ENCODE results near the gene CDKN2AIPNL. TPM values are rescaled to one million over a fixed set of nuclear protein-coding genes. Genes with fewer than 3 reads are reported as not detected.

The CDKN2AIPNL gene
- total and polyA plus RNA-seq, 2 of the 13 experiments (the other 11 are each of a cell fraction or from before 2014, with no cell fraction given) = 17.4 to 46.5 TPM

DNA sequence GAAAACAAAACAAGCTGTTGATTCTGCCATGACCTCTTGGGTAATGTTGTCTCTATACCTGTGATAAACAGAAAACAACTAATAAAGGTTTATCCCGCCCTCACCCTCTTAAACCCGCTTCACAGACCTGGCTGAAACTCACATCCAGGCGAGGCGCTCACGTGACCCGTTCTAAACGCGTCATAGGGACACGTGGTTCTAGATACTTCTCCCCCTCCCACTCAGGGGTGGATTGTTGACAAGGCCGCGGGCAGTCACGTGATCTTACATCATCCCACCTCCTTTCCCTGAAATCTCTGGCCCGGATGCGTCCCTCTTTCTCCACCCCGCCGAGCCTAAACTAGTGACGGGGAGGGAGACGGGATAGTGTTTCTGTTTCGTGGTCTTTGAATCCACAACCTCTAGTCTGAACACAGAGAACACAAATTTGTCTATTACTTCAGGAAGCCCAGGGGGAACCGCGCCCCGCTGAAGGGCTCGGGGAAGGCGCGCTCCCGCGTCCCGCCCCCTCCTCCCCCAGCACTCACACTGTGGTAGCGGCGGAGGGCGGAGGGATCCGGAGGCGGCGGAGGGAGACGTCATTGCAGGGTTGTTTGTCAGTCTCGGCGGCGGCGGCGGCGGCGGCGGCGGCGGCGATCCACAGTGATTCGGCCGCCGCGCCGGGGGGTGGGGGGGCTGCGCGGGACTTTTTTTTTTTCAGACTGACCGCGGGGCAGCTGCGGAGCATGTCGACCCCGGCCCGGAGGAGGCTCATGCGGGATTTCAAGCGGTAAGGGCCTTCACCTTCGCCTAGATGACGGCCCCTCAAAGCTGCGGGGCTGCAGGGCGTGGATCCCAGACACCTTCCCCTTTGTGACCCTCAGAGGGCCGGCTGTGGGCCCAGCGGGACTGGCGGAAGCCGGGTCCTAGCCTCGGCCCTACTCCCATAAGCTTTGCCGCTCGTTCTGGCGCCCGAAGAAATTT, 40.5 kb downstream of the CDKN2AIPNL start, which contains the start of gene UBE2B (continued):
- TF ChIP-seq PCBP1 (IDR thresholded peaks at IDR 0.05; ENCODE audit: borderline replicate concordance, low read depth, low read length) = peak; percentile 98
- TF ChIP-seq ZNF292 (CRISPR knock-in tag; IDR thresholded peaks at IDR 0.05; ENCODE audit: borderline replicate concordance, low read depth) = no peak
- TF ChIP-seq JDP2 (CRISPR knock-in tag; IDR thresholded peaks at IDR 0.05; ENCODE audit: borderline replicate concordance) = no peak
- TF ChIP-seq ZNF256 (CRISPR knock-in tag; conservative IDR thresholded peaks at IDR 0.05) = peak; percentile 91; the same call in 1 of the 2 replicates
- no peak for TF ChIP-seq SSRP1 (CRISPR knock-in tag; IDR thresholded peaks at IDR 0.05)
- TF ChIP-seq ZSCAN30 (CRISPR knock-in tag; IDR thresholded peaks at IDR 0.05) = peak; percentile 89; the same call in 1 of the 2 replicates
- no peak for TF ChIP-seq TCF7 (IDR thresholded peaks at IDR 0.05; ENCODE audit: low read depth)
- TF ChIP-seq YY1 (IDR thresholded peaks at IDR 0.05; ENCODE audit: insufficient read depth, insufficient replicate concordance, low read depth, low read length) = no peak
- TF ChIP-seq MYC (CRISPR knock-in tag; IDR thresholded peaks at IDR 0.05; ENCODE audit: borderline replicate concordance) = peak; percentile 81
- peak; percentile 87 for TF ChIP-seq ZNF224 (CRISPR knock-in tag; IDR thresholded peaks at IDR 0.05)
- peak; percentile 90 for TF ChIP-seq FOXC1 (CRISPR knock-in tag; IDR thresholded peaks at IDR 0.05; ENCODE audit: borderline replicate concordance)
- TF ChIP-seq RARA (CRISPR knock-in tag; IDR thresholded peaks at IDR 0.05) = peak; percentile 20
- TF ChIP-seq, protein P1, sequence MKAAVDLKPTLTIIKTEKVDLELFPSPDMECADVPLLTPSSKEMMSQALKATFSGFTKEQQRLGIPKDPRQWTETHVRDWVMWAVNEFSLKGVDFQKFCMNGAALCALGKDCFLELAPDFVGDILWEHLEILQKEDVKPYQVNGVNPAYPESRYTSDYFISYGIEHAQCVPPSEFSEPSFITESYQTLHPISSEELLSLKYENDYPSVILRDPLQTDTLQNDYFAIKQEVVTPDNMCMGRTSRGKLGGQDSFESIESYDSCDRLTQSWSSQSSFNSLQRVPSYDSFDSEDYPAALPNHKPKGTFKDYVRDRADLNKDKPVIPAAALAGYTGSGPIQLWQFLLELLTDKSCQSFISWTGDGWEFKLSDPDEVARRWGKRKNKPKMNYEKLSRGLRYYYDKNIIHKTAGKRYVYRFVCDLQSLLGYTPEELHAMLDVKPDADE (CRISPR knock-in tag; IDR thresholded peaks at IDR 0.05) = 0 out of 2 replicates have a peak, but pooled peaks have one; percentile 39
- no peak for TF ChIP-seq U2AF1 (optimal IDR thresholded peaks at IDR 0.05; ENCODE audit: low read depth, low read length)
- no peak for TF ChIP-seq ZFP36 (IDR thresholded peaks at IDR 0.05; ENCODE audit: borderline replicate concordance, low read depth, low read length, partially characterized antibody)
- TF ChIP-seq CREB1 (IDR thresholded peaks at IDR 0.05) = peak; percentile 96
- peak; percentile 96 for TF ChIP-seq CREB1 (CRISPR knock-in tag; IDR thresholded peaks at IDR 0.05)
- peak; percentile 45; the same call in 1 of the 2 replicates for TF ChIP-seq NRL (CRISPR knock-in tag; IDR thresholded peaks at IDR 0.05; ENCODE audit: borderline replicate concordance)
- TF ChIP-seq NCOA1 (CRISPR knock-in tag; IDR thresholded peaks at IDR 0.05) = 0 out of 2 replicates have a peak, but pooled peaks have one; percentile 44
- TF ChIP-seq STAT5B (CRISPR knock-in tag; IDR thresholded peaks at IDR 0.05) = no peak
- TF ChIP-seq ZNF709 (CRISPR knock-in tag; IDR thresholded peaks at IDR 0.05) = peak; percentile 41; the same call in 1 of the 2 replicates
- no peak for TF ChIP-seq AGO1 (IDR thresholded peaks at IDR 0.05; ENCODE audit: low read depth, low read length, poor library complexity, severe bottlenecking)
- TF ChIP-seq, protein P2, sequence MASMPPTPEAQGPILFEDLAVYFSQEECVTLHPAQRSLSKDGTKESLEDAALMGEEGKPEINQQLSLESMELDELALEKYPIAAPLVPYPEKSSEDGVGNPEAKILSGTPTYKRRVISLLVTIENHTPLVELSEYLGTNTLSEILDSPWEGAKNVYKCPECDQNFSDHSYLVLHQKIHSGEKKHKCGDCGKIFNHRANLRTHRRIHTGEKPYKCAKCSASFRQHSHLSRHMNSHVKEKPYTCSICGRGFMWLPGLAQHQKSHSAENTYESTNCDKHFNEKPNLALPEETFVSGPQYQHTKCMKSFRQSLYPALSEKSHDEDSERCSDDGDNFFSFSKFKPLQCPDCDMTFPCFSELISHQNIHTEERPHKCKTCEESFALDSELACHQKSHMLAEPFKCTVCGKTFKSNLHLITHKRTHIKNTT (CRISPR knock-in tag; IDR thresholded peaks at IDR 0.05) = no peak
- TF ChIP-seq THAP11 (CRISPR knock-in tag; IDR thresholded peaks at IDR 0.05) = peak; percentile 76
- TF ChIP-seq ZFYVE20 (CRISPR knock-in tag; IDR thresholded peaks at IDR 0.05; ENCODE audit: borderline replicate concordance, low read depth) = no peak
- TF ChIP-seq ZNF563 (CRISPR knock-in tag; IDR thresholded peaks at IDR 0.05) = peak; percentile 39; the same call in 1 of the 2 replicates
- TF ChIP-seq ZBTB42 (CRISPR knock-in tag; IDR thresholded peaks at IDR 0.05) = peak; percentile 31; the same call in 1 of the 2 replicates
- peak; percentile 75 for TF ChIP-seq ONECUT2 (CRISPR knock-in tag; IDR thresholded peaks at IDR 0.05)
- peak; percentile 68 for TF ChIP-seq BORCS8-MEF2B (CRISPR knock-in tag; IDR thresholded peaks at IDR 0.05)
- peak; percentile 47 for TF ChIP-seq ATF7-NPFF (CRISPR knock-in tag; IDR thresholded peaks at IDR 0.05; ENCODE audit: low read depth)

All from HepG2 (cell line).